ENCODE measurements around the gene FDX1.

The FDX1 gene

DNA sequence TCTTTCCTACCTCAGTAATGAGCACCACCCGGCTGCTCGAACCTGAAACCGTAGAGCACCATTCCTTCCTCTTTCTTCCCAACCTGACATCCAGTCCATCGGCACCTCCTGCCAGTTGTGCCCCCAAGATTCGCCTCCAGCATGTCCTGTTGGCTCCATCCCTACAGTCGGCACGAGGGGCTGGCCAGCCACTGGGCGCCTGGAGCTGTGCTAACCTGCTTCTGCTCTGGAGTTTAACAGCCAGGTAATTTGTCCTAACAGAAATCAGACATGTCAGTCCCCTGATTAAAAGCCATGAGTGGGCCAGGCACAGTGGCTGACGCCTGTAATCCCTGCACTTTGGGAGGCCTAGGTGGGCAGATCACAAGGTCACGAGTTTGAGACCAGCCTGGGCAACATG, 16.8 kb downstream of the FDX1 start:
- TF ChIP-seq, protein P1, sequence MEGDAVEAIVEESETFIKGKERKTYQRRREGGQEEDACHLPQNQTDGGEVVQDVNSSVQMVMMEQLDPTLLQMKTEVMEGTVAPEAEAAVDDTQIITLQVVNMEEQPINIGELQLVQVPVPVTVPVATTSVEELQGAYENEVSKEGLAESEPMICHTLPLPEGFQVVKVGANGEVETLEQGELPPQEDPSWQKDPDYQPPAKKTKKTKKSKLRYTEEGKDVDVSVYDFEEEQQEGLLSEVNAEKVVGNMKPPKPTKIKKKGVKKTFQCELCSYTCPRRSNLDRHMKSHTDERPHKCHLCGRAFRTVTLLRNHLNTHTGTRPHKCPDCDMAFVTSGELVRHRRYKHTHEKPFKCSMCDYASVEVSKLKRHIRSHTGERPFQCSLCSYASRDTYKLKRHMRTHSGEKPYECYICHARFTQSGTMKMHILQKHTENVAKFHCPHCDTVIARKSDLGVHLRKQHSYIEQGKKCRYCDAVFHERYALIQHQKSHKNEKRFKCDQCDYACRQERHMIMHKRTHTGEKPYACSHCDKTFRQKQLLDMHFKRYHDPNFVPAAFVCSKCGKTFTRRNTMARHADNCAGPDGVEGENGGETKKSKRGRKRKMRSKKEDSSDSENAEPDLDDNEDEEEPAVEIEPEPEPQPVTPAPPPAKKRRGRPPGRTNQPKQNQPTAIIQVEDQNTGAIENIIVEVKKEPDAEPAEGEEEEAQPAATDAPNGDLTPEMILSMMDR (IDR thresholded peaks at IDR 0.05; ENCODE audit: low read length, missing control alignments) = no peak
- no peak overlapping the region for H3K4me3 ChIP-seq (replicated peaks; ENCODE audit: low read depth, low read length)
- DNase-seq (ENCODE audit: low read depth) = no peak

DNA sequence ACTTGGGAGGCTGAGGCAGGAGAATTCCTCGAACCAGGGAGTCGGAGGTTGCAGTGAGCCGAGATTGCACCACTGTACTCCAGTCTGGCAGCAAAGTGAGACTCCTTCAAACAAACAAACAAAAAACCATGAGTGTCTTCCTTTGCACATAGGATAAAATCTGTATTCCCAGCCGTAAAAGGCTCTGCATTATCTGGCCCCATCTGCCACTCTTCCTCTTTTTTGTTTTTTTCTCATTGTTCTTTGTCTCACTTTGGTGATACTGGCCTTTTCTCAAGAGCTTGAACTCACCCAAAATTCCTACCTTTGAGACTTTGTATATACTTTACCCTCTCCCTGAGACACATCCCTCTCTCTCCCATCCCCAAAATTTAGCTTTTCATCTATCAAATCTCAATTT, 17.6 kb downstream of the FDX1 start:
- TF ChIP-seq, protein P1 (IDR thresholded peaks at IDR 0.05; ENCODE audit: low read length, missing control alignments) = no peak
- DNase-seq (ENCODE audit: low read depth) = no peak
- no peak overlapping the region for H3K4me3 ChIP-seq (replicated peaks; ENCODE audit: low read depth, low read length)

DNA sequence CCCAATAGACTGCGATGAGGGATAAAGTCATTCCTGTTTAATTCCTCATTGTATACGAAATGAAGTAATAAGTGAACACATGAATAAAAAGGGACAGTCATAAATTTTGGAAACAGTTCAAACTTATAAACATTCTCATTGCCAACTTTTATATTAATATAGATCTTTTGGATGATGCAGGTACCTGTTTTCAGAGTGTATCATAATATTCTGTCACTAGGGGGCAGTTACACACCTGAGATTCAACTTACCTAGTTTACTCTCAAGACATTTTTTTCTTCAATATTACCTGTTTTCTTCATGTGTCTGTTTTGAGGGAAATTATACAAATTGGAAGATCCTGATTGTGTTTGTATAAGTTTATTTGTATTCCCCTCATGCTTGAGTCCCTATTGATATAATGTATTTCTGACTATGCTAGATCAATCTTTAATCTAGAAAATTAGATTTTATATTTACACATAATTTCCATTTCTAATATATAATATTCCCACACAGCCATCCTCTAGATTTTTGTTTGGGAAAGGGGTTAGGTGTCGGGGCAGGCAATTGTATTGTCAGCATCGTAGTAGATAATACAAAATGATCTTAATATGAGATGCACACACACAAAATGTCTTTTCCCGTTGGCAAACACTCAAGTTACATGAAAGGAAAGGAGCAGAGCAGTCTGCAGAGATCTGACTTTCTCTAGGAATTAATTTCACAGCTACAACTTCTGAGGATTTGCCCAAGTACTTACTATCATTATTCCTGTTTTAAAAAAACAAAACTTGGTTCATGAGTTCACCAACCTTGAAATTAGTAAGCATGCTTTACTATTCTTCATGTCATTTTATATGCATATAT, 18.4 kb downstream of the FDX1 start:
- no peak overlapping the region for H3K4me3 ChIP-seq (replicated peaks; ENCODE audit: low read depth, low read length)
- no peak for DNase-seq (ENCODE audit: low read depth)
- TF ChIP-seq, protein P1 (IDR thresholded peaks at IDR 0.05; ENCODE audit: low read length, missing control alignments) = peak; percentile 33

DNA sequence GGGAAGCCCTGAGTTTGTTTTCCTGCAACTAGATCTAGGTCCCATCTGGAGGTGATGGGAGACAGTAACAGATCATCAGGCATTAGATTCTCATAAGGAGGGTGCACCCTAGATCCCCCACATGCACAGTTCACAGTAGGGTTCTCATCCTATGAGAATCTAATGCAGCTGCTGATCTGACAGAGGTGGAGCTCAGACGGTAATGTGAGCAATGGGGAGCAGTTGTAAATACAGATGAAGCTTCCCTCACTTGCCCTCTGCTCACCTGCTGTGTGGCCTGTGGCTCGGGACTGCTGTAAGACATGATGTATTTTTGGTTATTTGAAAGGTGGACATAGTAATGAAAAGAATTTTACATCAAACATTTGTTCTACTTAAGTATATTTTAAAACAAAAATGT, 20.5 kb downstream of the FDX1 start:
- H3K4me3 ChIP-seq (replicated peaks; ENCODE audit: low read depth, low read length) = no peak overlapping the region
- TF ChIP-seq, protein P1 (IDR thresholded peaks at IDR 0.05; ENCODE audit: low read length, missing control alignments) = no peak
- no peak for DNase-seq (ENCODE audit: low read depth)

DNA sequence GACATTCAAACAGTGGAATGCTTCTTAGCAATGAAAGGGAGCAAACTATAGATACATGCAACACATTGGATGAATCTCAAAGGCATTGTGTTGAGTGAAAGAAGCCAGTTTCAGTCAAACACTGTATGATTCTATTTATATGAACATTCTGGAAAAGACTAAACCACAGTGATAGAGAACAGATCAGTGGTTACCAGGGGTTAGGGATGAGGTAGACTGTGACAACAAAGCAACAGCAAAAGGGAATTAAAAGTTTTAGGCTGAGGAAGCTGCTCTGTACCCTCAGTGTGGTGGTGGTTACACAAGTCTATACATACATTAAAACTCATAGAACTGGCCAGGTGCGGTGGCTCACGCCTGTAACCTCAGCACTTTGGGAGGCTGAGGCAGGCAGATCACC, 23.0 kb downstream of the FDX1 start:
- no peak for DNase-seq (ENCODE audit: low read depth)
- H3K4me3 ChIP-seq (replicated peaks; ENCODE audit: low read depth, low read length) = no peak overlapping the region
- TF ChIP-seq, protein P1 (IDR thresholded peaks at IDR 0.05; ENCODE audit: low read length, missing control alignments) = no peak

DNA sequence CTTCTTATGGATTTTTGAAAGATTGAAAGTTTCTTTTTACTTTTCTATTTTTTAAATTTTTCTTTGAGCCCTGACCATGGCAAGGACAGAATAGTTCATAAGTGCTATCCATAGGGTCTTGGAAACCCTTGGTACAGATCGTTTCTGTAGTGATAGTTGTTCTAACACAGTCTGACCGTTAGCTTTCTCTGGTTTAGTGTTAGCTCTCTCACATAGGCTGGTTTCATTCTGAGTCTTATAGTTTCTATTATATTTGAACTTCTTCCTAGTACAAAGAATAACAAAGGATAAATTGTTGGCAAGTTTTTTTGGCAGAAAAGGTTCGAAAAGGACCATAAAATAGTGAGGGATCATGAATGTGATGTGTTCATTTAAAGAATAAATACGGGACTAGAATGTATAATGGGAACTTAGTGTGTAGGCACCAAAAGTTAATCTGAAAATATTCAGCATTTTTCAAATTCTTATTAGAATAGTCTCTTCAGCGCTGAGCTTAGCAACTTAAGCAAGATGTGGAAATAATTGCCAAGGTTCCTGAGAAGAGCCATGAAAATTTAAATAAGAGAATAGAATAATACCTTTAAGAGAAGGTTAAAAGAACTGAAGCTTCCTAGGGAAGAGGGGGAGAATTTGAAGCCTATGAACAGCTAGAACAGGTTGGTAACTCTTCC, 24.1 kb downstream of the FDX1 start:
- DNase-seq (ENCODE audit: low read depth) = no peak
- TF ChIP-seq, protein P1 (IDR thresholded peaks at IDR 0.05; ENCODE audit: low read length, missing control alignments) = no peak

More for the DNA sequence above, 24.1 kb downstream of the FDX1 start:
- no peak overlapping the region for H3K4me3 ChIP-seq (replicated peaks; ENCODE audit: low read depth, low read length)
